Endothelial cell of umbilical vein (primary cell): ENCODE measurements around the gene IFI27. TPM values are rescaled to one million over a fixed set of nuclear protein-coding genes. Genes with fewer than 3 reads are reported as not detected.
A peak's percentile ranks its signal among the peaks of the same experiment; 100 is the strongest.

Experiments used
- BruUV-seq: library from RNA; stranded (reverse); fragments of 400-500 nt; replicated peaks from 2 replicates; lab custom pipeline; 2021; lab: Mats Ljungman, UMichigan
- CTCF ChIA-PET: fragments of 300-600, 350-600 bp; sonication (Branson Sonifier 250); formaldehyde crosslinking; loops from one replicate; lab custom pipeline; 2021; ENCODE audit warnings: antibody characterized with exemption, inconsistent platforms; lab: Charles Lee
- POLR2A ChIA-PET: fragments of 300-600, 350-600 bp; sonication (Branson Sonifier 250); formaldehyde crosslinking; loops from one replicate; lab custom pipeline; 2021; ENCODE audit warnings: antibody characterized with exemption, inconsistent platforms; lab: Charles Lee
- DNase-seq: peaks from one replicate; pipeline ENCODE4 v3.0.0-alpha.2; 2011; ENCODE audit warnings: low read depth, low spot score
- FAIRE-seq: peaks from 2 replicates; lab custom pipeline; 2011; peaks lifted over from hg19 to GRCh38; lab: Jason Lieb, UNC
- H2AFZ ChIP-seq: 2 replicates; pipeline ENCODE4 v1.6.0; 2012; ENCODE audit warnings: low read depth, low read length, control low read depth, inconsistent platforms
- H3K27ac ChIP-seq: 2 replicates; pipeline ENCODE4 v1.5.1; 2011; ENCODE audit warnings: low read depth, mild to moderate bottlenecking, control low read depth, low read length, moderate library complexity; ENCODE audit not compliant: insufficient read depth
- H3K27me3 ChIP-seq, 2 experiments: 2 replicates each; pipeline versions ENCODE4 v1.6.0 to v1.6.1; 2011; ENCODE audit warnings: low read length in 2 of 2, mixed read lengths in 1 of 2; ENCODE audit not compliant: control insufficient read depth in 2 of 2, insufficient read depth in 2 of 2
- H3K36me3 ChIP-seq, 2 experiments: 2 replicates in 1 of 2; 3 replicates in 1 of 2; pipeline ENCODE4 v1.5.1; 2011; ENCODE audit warnings: low read length in 2 of 2, mild to moderate bottlenecking in 1 of 2, moderate library complexity in 1 of 2; ENCODE audit not compliant: control insufficient read depth in 2 of 2, insufficient read depth in 2 of 2; ENCODE audit errors: extremely low read depth in 1 of 2
- H3K4me1 ChIP-seq: 3 replicates; pipeline ENCODE4 v1.5.1; 2011; ENCODE audit warnings: mild to moderate bottlenecking, low read length; ENCODE audit not compliant: control insufficient read depth, insufficient read depth; ENCODE audit errors: extremely low read depth
- H3K4me2 ChIP-seq: 2 replicates; pipeline ENCODE4 v1.6.1; 2011; ENCODE audit warnings: low read length, control low read depth, mixed read lengths; ENCODE audit not compliant: insufficient read depth
- H3K4me3 ChIP-seq, 3 experiments: fragments of 200-600 bp in 1 of 3; sonication (generic), shearing (Covaris generic) in 1 of 3; replicated peaks in 1 of 3; 2 replicates each; pipeline ENCODE4 v1.5.1; 2011 to 2016; ENCODE audit warnings: control low read depth in 3 of 3, low read length in 3 of 3, mild to moderate bottlenecking in 2 of 3, inconsistent platforms in 1 of 3, low read depth in 1 of 3, moderate library complexity in 1 of 3; ENCODE audit not compliant: insufficient read depth in 1 of 3
- H3K79me2 ChIP-seq: 2 replicates; pipeline ENCODE4 v1.6.0; 2012; ENCODE audit warnings: low read length, inconsistent platforms; ENCODE audit not compliant: control insufficient read depth, insufficient read depth
- H3K9ac ChIP-seq: replicated peaks from 2 replicates; pipeline ENCODE3; 2011; ENCODE audit warnings: low read length, control low read depth; ENCODE audit not compliant: insufficient read depth; ENCODE audit errors: extremely low read depth
- H3K9me1 ChIP-seq: replicated peaks from 3 replicates; pipeline ENCODE4 v1.6.0; 2011; ENCODE audit warnings: mild to moderate bottlenecking, low read length; ENCODE audit not compliant: control insufficient read depth, insufficient read depth; ENCODE audit errors: extremely low read depth
- H3K9me3 ChIP-seq: replicated peaks from 2 replicates; pipeline ENCODE4 v1.5.1; 2012; ENCODE audit warnings: low read length, inconsistent platforms; ENCODE audit not compliant: control insufficient read depth, insufficient read depth
- H4K20me1 ChIP-seq: replicated peaks from 2 replicates; pipeline ENCODE3; 2011; ENCODE audit warnings: mild to moderate bottlenecking, low read length; ENCODE audit not compliant: control insufficient read depth, insufficient read depth; ENCODE audit errors: extremely low read depth
- EZH2 ChIP-seq: IDR thresholded peaks from 2 replicates; pipeline ENCODE4 v1.6.1; 2012; ENCODE audit warnings: borderline replicate concordance, low read depth, mild to moderate bottlenecking, moderate library complexity, low read length, inconsistent platforms; ENCODE audit not compliant: severe bottlenecking
- FOS ChIP-seq: IDR thresholded peaks from 2 replicates; pipeline ENCODE4 v1.6.1; 2011; ENCODE audit warnings: mild to moderate bottlenecking, low read length, moderate library complexity, borderline replicate concordance; ENCODE audit not compliant: insufficient read depth
- GATA2 ChIP-seq: IDR thresholded peaks from 2 replicates; pipeline ENCODE4 v1.7.0; 2011; ENCODE audit warnings: low read depth, mild to moderate bottlenecking, moderate library complexity, mixed read lengths, low read length; ENCODE audit not compliant: insufficient read length, insufficient read depth
- JUN ChIP-seq: IDR thresholded peaks from 2 replicates; pipeline ENCODE4 v1.6.1; 2011; ENCODE audit warnings: borderline replicate concordance, low read depth; ENCODE audit not compliant: insufficient read length, insufficient read depth
- MYC ChIP-seq: IDR thresholded peaks from one replicate; pipeline ENCODE4 v1.6.1; 2011; ENCODE audit warnings: mild to moderate bottlenecking, low read depth, low read length
- POLR2A ChIP-seq: IDR thresholded peaks from 2 replicates; pipeline ENCODE4 v1.6.1; 2012; ENCODE audit warnings: low read depth, mild to moderate bottlenecking, control low read depth, low read length
- POLR2AphosphoS5 ChIP-seq: IDR thresholded peaks from 2 replicates; pipeline ENCODE4 v1.6.1; 2012; ENCODE audit warnings: low read depth, mild to moderate bottlenecking, control low read depth, low read length, moderate library complexity; ENCODE audit not compliant: insufficient read depth
- dilution Hi-C: fragments of 300-500 bp; cut with MboI; formaldehyde crosslinking; loops from one replicate; pipeline ENCODE4 v1.15.0; 2019; ENCODE audit warnings: low sequenced_read_pairs; ENCODE audit not compliant: extremely low pct_ligation_motif_present
- intact Hi-C: fragments of 100-400 bp; cut with micrococcal nuclease; formaldehyde crosslinking; loops from one replicate; pipeline ENCODE4 v1.10.0; 2022
- polyA plus RNA-seq, 4 experiments: library from polyadenylated mRNA; depleted of rRNA in 3 of 4; stranded (reverse) in 3 of 4; unstranded in 1 of 4; fragments of >200 nt; gene quantifications; 2 replicates each; pipeline versions ENCODE4 v1.2.1 to v1.2.3, GENCODE V29; 2011 to 2012; ENCODE audit warnings: missing spikeins in 1 of 4
- total RNA-seq: library from RNA; stranded (reverse); gene quantifications from 2 replicates; pipeline ENCODE4 v1.2.3, GENCODE V29; 2021
- TF ChIP-seq, protein P1 (sequence below): IDR thresholded peaks from 2 replicates; pipeline ENCODE4 v1.6.1; 2011; ENCODE audit not compliant: insufficient read depth, insufficient read length

The IFI27 gene
- total and polyA plus RNA-seq, 2 donors (not counting 3 experiments of a cell fraction or from before 2014, with no cell fraction given) = 126 to 1,265 TPM

DNA sequence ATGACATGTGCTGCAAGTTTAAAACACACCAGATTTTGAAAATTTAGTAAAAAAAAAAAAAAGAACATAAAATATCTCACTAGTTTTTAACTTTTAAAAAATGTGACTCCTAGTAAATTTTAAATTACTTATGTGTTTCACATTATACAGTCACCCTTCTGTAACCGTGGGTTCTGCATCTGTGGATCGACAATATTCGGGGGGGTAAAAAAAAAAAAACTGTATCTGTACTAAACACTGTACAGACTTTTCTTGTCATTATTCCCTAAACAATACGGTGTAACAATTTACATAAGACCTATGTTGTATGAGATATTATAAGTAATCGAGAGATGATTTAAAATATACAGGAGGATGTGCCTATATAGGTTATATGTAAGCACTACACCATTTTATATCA lies 32.7 kb upstream of the IFI27 start:
- DNase-seq (no peak), FAIRE-seq (no peak)
- H3K79me2 ChIP-seq = peaks cover 79% of the 10 kb centered on the region
- ChIA-PET POLR2A (no interaction called here), CTCF (interaction anchor here (1.3 kb wide), 1 partner anchor 59 kb away, joined by 4 read pairs; no protein-coding TSS in a partner anchor)
- peaks cover 3 to 5% of the 10 kb centered on the region in 2 experiments for H3K36me3 ChIP-seq
- BruUV-seq = no TSS peak
- H2AFZ ChIP-seq = no peak overlapping the region
- H3K4me2 ChIP-seq = peak overlapping the region; percentile 52
- intact Hi-C loops (no loop called here), dilution Hi-C loops (no loop called here)
- no peaks in the 10 kb centered on the region for H3K9me3 ChIP-seq
- H3K27ac ChIP-seq = no peak overlapping the region
- TF ChIP-seq GATA2 (no peak), JUN (no peak), FOS (no peak), POLR2AphosphoS5 (no peak), POLR2A (no peak), EZH2 (no peak), MYC (no peak)
- TF ChIP-seq, protein P1, sequence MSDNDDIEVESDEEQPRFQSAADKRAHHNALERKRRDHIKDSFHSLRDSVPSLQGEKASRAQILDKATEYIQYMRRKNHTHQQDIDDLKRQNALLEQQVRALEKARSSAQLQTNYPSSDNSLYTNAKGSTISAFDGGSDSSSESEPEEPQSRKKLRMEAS = no peak
- no peaks in the 10 kb centered on the region for H3K9me1 ChIP-seq
- peaks cover 4% of the 10 kb centered on the region for H4K20me1 ChIP-seq
- H3K27me3 ChIP-seq = no peaks in the 10 kb centered on the region
- H3K4me3 ChIP-seq = no peak overlapping the region
- H3K9ac ChIP-seq = no peak overlapping the region
- H3K4me1 ChIP-seq = peaks cover 29% of the 10 kb centered on the region
